H9 (cell line): ENCODE measurements around the gene VIPR2. TPM values are rescaled to one million over a fixed set of nuclear protein-coding genes. Genes with fewer than 3 reads are reported as not detected.

Experiments used
- DNase-seq: peaks from one replicate; pipeline ENCODE4 v3.0.0-alpha.2; 2017
- H2AFZ ChIP-seq: one replicate; pipeline ENCODE4 v1.6.1; 2013; ENCODE audit warnings: mild to moderate bottlenecking, low read length, control low read depth, moderate library complexity
- H2AK5ac ChIP-seq: 2 replicates; pipeline ENCODE4 v1.6.1; 2013; ENCODE audit warnings: low read length, control low read depth, mixed read lengths; ENCODE audit not compliant: insufficient read length
- H2BK120ac ChIP-seq: one replicate; pipeline ENCODE4 v1.6.1; 2013; ENCODE audit warnings: low read depth, mild to moderate bottlenecking, low read length, control low read depth, inconsistent platforms; ENCODE audit not compliant: poor library complexity, severe bottlenecking
- H2BK12ac ChIP-seq: 2 replicates; pipeline ENCODE4 v1.6.1; 2013; ENCODE audit warnings: low read length, control low read depth, mixed read lengths, low read depth; ENCODE audit not compliant: insufficient read length
- H2BK15ac ChIP-seq: 2 replicates; pipeline ENCODE4 v1.6.1; 2013; ENCODE audit warnings: low read depth, low read length, control low read depth
- H2BK20ac ChIP-seq: one replicate; pipeline ENCODE4 v1.6.1; 2013; ENCODE audit warnings: low read depth, mild to moderate bottlenecking, low read length, control low read depth, inconsistent platforms; ENCODE audit not compliant: poor library complexity, severe bottlenecking
- H2BK5ac ChIP-seq: 2 replicates; pipeline ENCODE4 v1.6.1; 2013; ENCODE audit warnings: low read length, control low read depth, mixed read lengths; ENCODE audit not compliant: insufficient read length
- H3K14ac ChIP-seq: 2 replicates; pipeline ENCODE4 v1.6.1; 2013; ENCODE audit warnings: low read length, control low read depth; ENCODE audit not compliant: insufficient read depth
- H3K18ac ChIP-seq: 2 replicates; pipeline ENCODE4 v1.6.1; 2013; ENCODE audit warnings: low read depth, mild to moderate bottlenecking, mixed read lengths, low read length, control low read depth; ENCODE audit not compliant: insufficient read length
- H3K23ac ChIP-seq: 2 replicates; pipeline ENCODE4 v1.6.1; 2013; ENCODE audit warnings: low read length, control low read depth, mixed read lengths, low read depth; ENCODE audit not compliant: insufficient read length
- H3K23me2 ChIP-seq: 2 replicates; pipeline ENCODE4 v1.6.1; 2013; ENCODE audit warnings: low read depth, mild to moderate bottlenecking, mixed read lengths, low read length, control low read depth; ENCODE audit not compliant: insufficient read length, poor library complexity, severe bottlenecking
- H3K27ac ChIP-seq: 2 replicates; pipeline ENCODE4 v1.5.1; 2013; ENCODE audit warnings: low read length, control low read depth, mixed read lengths, low read depth; ENCODE audit not compliant: insufficient read length
- H3K27me3 ChIP-seq: 2 replicates; pipeline ENCODE4 v1.6.1; 2013; ENCODE audit warnings: low read length, control low read depth, inconsistent platforms; ENCODE audit not compliant: insufficient read depth
- H3K4ac ChIP-seq: 2 replicates; pipeline ENCODE4 v1.6.1; 2013; ENCODE audit warnings: low read depth, mild to moderate bottlenecking, control low read depth, inconsistent platforms, low read length, moderate library complexity
- H3K4me1 ChIP-seq: 2 replicates; pipeline ENCODE4 v1.6.1; 2013; ENCODE audit warnings: low read length, control low read depth, inconsistent platforms; ENCODE audit not compliant: insufficient read depth
- H3K4me2 ChIP-seq: 2 replicates; pipeline ENCODE4 v1.6.1; 2013; ENCODE audit warnings: low read length, control low read depth, mixed read lengths; ENCODE audit not compliant: insufficient read length, insufficient read depth
- H3K56ac ChIP-seq: 2 replicates; pipeline ENCODE4 v1.6.1; 2013; ENCODE audit warnings: low read depth, mild to moderate bottlenecking, mixed read lengths, low read length, control low read depth; ENCODE audit not compliant: insufficient read length
- H3K79me1 ChIP-seq: 2 replicates; pipeline ENCODE4 v1.6.1; 2013; ENCODE audit warnings: low read depth, mild to moderate bottlenecking, moderate library complexity, low read length, control low read depth, inconsistent platforms; ENCODE audit not compliant: insufficient read depth, poor library complexity, severe bottlenecking
- H3K79me2 ChIP-seq: 2 replicates; pipeline ENCODE4 v1.6.1; 2013; ENCODE audit warnings: low read length, control low read depth, inconsistent platforms; ENCODE audit not compliant: insufficient read depth
- H3K9ac ChIP-seq: 2 replicates; pipeline ENCODE4 v1.6.1; 2013; ENCODE audit warnings: low read length, control low read depth, mixed read lengths; ENCODE audit not compliant: insufficient read length; ENCODE audit errors: extremely low read depth
- H3K9me3 ChIP-seq: one replicate; pipeline ENCODE4 v1.6.1; 2013; ENCODE audit warnings: low read depth, low read length, inconsistent platforms; ENCODE audit not compliant: control insufficient read depth
- H3T11ph ChIP-seq: one replicate; pipeline ENCODE4 v1.6.1; 2013; ENCODE audit warnings: mild to moderate bottlenecking, low read length, control low read depth, inconsistent platforms
- H4K20me1 ChIP-seq: one replicate; pipeline ENCODE4 v1.6.1; 2013; ENCODE audit not compliant: control insufficient read depth, insufficient read length, insufficient read depth
- H4K5ac ChIP-seq: 2 replicates; pipeline ENCODE4 v1.6.1; 2013; ENCODE audit warnings: low read depth, mild to moderate bottlenecking, mixed read lengths, low read length, control low read depth; ENCODE audit not compliant: insufficient read length
- H4K8ac ChIP-seq: replicated peaks from 2 replicates; pipeline ENCODE4 v1.6.1; 2013; ENCODE audit warnings: low read length, control low read depth, mixed read lengths, low read depth; ENCODE audit not compliant: insufficient read length
- H4K91ac ChIP-seq: 2 replicates; pipeline ENCODE4 v1.6.1; 2013; ENCODE audit warnings: low read depth, mild to moderate bottlenecking, moderate library complexity, mixed read lengths, low read length, control low read depth; ENCODE audit not compliant: insufficient read length
- H3K27ac Mint-ChIP-seq, 3 experiments: 2 replicates in 2 of 3; 3 replicates in 1 of 3; pipeline ENCODE4 v1.8.0; 2020 to 2021; ENCODE audit warnings: mixed read lengths in 3 of 3, mild to moderate bottlenecking in 1 of 3, moderate library complexity in 1 of 3
- H3K27me3 Mint-ChIP-seq: 2 replicates; pipeline ENCODE4 v1.8.0; 2021; ENCODE audit warnings: low read depth, mild to moderate bottlenecking, moderate library complexity, mixed read lengths
- H3K36me3 Mint-ChIP-seq, 3 experiments: 2 replicates in 2 of 3; 3 replicates in 1 of 3; pipeline ENCODE4 v1.8.0; 2020 to 2021; ENCODE audit warnings: low read depth in 3 of 3, mixed read lengths in 3 of 3; ENCODE audit not compliant: insufficient read depth in 1 of 3
- H3K4me1 Mint-ChIP-seq, 2 experiments: 2 replicates each; pipeline ENCODE4 v1.8.0; 2020; ENCODE audit warnings: mixed read lengths in 2 of 2
- H3K4me3 Mint-ChIP-seq, 2 experiments: 2 replicates in 1 of 2; 3 replicates in 1 of 2; pipeline ENCODE4 v1.8.0; 2020 to 2021; ENCODE audit warnings: mild to moderate bottlenecking in 2 of 2, mixed read lengths in 2 of 2, moderate library complexity in 1 of 2
- H3K9me3 Mint-ChIP-seq, 2 experiments: 2 replicates in 1 of 2; 3 replicates in 1 of 2; pipeline ENCODE4 v1.8.0; 2020; ENCODE audit warnings: mild to moderate bottlenecking in 2 of 2, mixed read lengths in 2 of 2, moderate library complexity in 1 of 2
- WGBS: extraction: QIAGEN DNeasy Blood & Tissue Kit; methylation state at CpG from one replicate; pipeline ENCODE4 v1.1.7; 2013; ENCODE audit warnings: missing lambda C conversion rate, low lambda C conversion rate, mixed read lengths; ENCODE audit not compliant: insufficient read length; ENCODE audit errors: extremely low coverage; 5-methylcytosine and 5-hydroxymethylcytosine counted together
- total RNA-seq: library from RNA; stranded (reverse); gene quantifications from 2 replicates; pipeline ENCODE4 v1.2.1, GENCODE V29; 2021
- TF ChIP-seq, protein P1 (sequence below): fragments of 200-600 bp; sonication (generic); conservative IDR thresholded peaks from 3 replicates; pipeline ENCODE4 v1.8.0; 2021; ENCODE audit warnings: antibody characterized with exemption, mild to moderate bottlenecking

Gene VIPR2
- total RNA-seq, 1 experiment from 2014 or later, result 1.6 TPM

DNA sequence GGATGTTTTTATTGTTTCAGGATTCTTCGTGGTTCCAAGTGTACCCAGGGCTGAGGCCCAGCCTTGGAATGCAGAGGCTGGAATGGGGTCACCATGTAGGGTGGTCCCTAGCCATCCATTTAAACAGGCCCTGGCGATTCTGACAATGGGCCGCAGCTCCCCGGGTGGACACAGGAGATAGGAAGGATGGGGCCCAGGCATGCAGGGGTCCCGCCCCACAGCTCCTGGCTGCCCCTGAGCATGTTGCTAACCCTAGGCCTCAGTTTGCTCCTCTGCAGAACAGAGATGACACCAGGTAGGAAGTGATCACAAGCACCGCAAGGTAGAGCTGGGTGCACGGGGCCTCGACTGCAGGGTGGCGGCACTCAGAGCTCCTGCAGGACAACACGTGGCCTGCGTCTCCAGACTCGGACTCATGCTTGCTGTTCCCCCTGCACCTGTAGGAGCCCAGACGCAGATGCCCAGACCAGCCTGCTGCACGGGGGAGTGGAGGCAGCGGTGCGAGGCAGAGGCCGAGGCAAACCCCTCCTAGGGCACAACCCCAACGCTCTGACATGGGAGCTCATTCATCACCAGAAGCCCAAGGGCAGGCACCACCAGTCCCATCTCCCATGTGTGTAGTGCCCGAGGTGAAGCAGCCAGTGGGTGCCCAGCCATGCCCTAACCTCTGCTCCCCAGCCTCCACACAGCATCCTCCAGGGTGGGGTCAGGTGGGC lies 25.5 kb downstream of the VIPR2 start:
- Histone ChIP-seq H4K20me1 (no peaks in the 10 kb centered on the region), H3K27ac (no peak overlapping the region), H2BK120ac (no peak overlapping the region), H4K5ac (no peak overlapping the region), H3K56ac (no peak overlapping the region), H2AK5ac (no peak overlapping the region), H2AFZ (no peak overlapping the region), H3K4ac (no peak overlapping the region), H3K79me2 (no peaks in the 10 kb centered on the region), H3K23me2 (no peaks in the 10 kb centered on the region), H2BK15ac (no peak overlapping the region), H4K8ac (no peak overlapping the region), H2BK12ac (no peak overlapping the region), H3K9me3 (no peaks in the 10 kb centered on the region), H3K9ac (no peak overlapping the region), H2BK20ac (no peak overlapping the region), H3K4me1 (0 out of 2 replicates have a peak, but pooled peaks cover under 1% of the 10 kb centered on the region), H3T11ph (no peak overlapping the region), H3K79me1 (no peaks in the 10 kb centered on the region), H3K27me3 (no peaks in the 10 kb centered on the region), H3K4me2 (no peak overlapping the region), H3K14ac (no peak overlapping the region), H3K18ac (no peak overlapping the region), H2BK5ac (no peak overlapping the region), H3K23ac (no peak overlapping the region), H4K91ac (no peak overlapping the region)
- Mint-ChIP-seq H3K27me3 (peaks cover 6% of the 10 kb centered on the region), H3K9me3 (peaks cover 0 to 7% of the 10 kb centered on the region in 2 experiments; a peak in 2 of 5 replicates), H3K27ac (no peak overlapping the region), H3K4me3 (no peak overlapping the region), H3K4me1 (peaks cover 21 to 29% of the 10 kb centered on the region in 2 experiments), H3K36me3 (no peaks in the 10 kb centered on the region)
- TF ChIP-seq, protein P1, sequence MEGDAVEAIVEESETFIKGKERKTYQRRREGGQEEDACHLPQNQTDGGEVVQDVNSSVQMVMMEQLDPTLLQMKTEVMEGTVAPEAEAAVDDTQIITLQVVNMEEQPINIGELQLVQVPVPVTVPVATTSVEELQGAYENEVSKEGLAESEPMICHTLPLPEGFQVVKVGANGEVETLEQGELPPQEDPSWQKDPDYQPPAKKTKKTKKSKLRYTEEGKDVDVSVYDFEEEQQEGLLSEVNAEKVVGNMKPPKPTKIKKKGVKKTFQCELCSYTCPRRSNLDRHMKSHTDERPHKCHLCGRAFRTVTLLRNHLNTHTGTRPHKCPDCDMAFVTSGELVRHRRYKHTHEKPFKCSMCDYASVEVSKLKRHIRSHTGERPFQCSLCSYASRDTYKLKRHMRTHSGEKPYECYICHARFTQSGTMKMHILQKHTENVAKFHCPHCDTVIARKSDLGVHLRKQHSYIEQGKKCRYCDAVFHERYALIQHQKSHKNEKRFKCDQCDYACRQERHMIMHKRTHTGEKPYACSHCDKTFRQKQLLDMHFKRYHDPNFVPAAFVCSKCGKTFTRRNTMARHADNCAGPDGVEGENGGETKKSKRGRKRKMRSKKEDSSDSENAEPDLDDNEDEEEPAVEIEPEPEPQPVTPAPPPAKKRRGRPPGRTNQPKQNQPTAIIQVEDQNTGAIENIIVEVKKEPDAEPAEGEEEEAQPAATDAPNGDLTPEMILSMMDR, result no peak
- no CpG with 5 or more reads among the region's 19 CpGs for WGBS
- no peak for DNase-seq
